GM19452 (cell line): Measurements from ENCODE around the gene HOOK2.

Experiments used
- ATAC-seq: cut with Tn5 transposase; IDR thresholded peaks from one replicate; pipeline ENCODE4 v1.9.1; 2021; ENCODE audit not compliant: unreplicated experiment

Gene HOOK2

DNA sequence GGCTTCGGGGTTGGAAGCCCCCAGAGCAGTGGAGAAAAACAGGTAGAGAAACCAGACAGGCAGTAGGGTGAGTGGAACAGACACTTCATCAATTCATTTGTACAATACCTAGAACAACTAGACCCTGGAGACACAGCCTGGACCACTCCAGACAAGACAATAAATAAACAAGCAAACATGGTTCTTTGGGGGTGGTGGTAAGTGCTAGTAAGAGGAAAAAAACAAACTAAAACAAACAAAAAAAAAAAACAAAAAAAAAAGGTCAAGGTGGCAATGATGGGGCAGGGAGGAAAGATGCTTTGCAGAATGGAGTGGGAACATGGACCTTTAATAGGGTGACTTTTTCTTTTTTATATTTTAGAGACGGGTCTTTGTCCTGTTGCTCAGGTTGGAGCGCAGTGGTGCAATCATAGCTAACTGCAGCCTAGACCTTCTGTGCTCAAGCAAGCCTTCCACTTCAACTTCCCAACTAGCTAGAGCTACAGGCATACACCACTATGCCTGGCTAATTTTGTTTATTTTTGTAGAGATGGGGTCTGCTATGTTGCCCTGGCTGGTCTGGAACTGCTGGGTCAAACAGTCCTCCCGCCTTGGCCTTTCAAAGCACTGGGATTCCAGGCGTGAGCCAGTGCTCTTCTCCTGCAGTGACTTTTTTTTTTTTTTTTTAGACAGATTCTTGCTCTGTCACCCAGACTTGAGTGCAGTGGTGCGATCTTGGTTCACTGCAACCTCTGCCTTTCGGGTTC is 19.0 kb upstream of the HOOK2 start:
- ATAC-seq = no peak

GRCh38 chr19:12793290-12794195 is 18.2 kb upstream of the HOOK2 start:
- peak; percentile 31 for ATAC-seq

DNA sequence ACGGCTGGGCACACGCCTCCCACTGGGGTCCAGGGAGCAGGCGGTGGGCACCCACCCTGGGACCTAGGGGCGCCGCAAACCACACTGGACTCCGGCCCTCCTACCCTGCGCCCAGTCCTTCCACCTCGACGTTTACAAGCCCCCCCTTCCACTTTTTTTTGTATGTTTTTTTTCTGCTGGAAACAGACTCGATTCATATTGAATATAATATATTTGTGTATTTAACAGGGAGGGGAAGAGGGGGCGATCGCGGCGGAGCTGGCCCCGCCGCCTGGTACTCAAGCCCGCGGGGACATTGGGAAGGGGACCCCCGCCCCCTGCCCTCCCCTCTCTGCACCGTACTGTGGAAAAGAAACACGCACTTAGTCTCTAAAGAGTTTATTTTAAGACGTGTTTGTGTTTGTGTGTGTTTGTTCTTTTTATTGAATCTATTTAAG is 17.5 kb upstream of the HOOK2 start:
- no peak for ATAC-seq

DNA sequence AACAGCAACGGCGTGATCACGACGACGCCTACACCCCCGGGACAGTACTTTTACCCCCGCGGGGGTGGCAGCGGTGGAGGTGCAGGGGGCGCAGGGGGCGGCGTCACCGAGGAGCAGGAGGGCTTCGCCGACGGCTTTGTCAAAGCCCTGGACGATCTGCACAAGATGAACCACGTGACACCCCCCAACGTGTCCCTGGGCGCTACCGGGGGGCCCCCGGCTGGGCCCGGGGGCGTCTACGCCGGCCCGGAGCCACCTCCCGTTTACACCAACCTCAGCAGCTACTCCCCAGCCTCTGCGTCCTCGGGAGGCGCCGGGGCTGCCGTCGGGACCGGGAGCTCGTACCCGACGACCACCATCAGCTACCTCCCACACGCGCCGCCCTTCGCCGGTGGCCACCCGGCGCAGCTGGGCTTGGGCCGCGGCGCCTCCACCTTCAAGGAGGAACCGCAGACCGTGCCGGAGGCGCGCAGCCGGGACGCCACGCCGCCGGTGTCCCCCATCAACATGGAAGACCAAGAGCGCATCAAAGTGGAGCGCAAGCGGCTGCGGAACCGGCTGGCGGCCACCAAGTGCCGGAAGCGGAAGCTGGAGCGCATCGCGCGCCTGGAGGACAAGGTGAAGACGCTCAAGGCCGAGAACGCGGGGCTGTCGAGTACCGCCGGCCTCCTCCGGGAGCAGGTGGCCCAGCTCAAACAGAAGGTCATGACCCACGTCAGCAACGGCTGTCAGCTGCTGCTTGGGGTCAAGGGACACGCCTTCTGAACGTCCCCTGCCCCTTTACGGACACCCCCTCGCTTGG is 16.9 kb upstream of the HOOK2 start:
- ATAC-seq = no peak

DNA sequence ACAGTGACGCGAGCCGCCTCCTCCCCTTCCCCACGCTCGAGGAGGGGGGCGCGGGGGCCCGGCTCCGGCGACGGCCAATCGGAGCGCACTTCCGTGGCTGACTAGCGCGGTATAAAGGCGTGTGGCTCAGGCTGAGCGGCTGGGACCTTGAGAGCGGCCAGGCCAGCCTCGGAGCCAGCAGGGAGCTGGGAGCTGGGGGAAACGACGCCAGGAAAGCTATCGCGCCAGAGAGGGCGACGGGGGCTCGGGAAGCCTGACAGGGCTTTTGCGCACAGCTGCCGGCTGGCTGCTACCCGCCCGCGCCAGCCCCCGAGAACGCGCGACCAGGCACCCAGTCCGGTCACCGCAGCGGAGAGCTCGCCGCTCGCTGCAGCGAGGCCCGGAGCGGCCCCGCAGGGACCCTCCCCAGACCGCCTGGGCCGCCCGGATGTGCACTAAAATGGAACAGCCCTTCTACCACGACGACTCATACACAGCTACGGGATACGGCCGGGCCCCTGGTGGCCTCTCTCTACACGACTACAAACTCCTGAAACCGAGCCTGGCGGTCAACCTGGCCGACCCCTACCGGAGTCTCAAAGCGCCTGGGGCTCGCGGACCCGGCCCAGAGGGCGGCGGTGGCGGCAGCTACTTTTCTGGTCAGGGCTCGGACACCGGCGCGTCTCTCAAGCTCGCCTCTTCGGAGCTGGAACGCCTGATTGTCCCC is 16.1 kb upstream of the HOOK2 start, which contains the start of gene JUNB:
Gene JUNB, plus strand, starts transcription at position 142 of the 706 bp plus-strand sequence. Its CDS starts 286 bp downstream, at position 428.
- ATAC-seq = peak; percentile 21

DNA sequence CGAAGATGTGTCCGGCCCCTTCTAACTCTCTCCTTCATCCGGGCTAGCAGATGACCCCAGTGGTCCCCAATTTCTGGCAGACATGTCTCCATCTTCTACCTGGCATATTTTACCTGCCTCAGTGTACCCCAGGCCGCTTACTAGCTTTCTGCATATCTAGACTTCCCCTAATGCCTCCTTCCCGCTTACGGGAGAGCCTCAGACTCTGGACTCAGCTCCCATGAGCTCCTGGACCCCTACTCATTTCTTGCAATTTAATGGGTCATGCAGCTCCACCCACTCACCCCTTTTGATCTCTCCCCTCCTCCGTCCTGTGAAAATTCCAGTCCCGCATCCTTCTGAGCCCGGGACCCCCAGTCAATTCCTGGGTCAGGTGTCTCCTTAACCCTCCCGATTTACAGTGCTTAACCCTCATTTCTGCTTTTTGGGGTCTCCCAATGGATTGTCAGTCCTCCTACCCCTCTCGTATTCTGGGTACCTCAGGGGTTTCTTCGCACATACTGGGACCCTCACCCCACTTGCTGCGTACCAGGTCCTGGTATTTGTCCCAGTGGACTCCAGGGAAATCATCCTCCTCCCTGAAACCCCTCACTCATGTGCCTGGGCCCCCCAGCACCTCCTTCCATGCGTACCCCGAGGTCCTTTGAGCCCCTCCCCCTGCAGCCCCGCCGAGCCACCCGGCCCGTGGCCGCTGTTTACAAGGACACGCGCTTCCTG is 15.4 kb upstream of the HOOK2 start:
- ATAC-seq = no peak

DNA sequence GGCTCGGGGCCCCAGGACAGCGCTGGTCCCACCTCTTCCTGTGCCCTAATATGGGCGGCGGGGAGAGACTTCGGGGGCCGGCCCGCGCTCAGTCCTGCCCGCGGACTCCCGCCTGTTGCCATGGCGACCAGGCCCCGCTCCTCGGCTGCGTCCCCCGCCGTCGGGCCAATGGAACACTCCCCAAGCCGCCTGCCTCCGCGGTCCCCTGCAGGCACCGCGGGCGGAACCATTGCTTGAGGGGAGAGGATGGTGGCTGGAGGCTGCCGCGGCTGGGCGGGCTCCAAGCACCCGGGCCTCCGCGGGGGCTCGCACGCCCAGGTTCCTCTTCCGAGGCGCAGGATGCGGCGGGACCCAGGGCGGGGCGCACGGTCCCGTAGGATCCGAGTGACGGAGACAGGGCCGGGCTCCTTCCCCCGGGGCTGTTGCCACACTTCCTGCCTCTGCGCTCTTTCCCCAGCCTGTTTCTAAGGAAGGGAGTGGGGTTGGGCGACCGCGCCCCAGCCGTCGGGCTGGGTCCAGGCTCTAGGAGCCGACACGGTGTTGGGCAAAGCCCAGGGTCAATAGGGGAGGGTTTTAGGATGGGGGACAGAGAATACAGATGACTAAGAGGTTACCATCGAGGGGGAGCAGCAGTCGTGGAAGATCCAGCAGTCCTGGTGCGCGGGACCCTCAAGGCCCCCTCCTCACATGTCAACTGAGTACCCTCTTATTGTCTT is 14.7 kb upstream of the HOOK2 start:
- peak; percentile 43 for ATAC-seq

GRCh38 chr19:12789098-12789903 is 13.9 kb upstream of the HOOK2 start:
- no peak for ATAC-seq

- ATAC-seq = no peak
Measured at GRCh38 chr19:12788682-12789097, 13.3 kb upstream of the HOOK2 start.

DNA sequence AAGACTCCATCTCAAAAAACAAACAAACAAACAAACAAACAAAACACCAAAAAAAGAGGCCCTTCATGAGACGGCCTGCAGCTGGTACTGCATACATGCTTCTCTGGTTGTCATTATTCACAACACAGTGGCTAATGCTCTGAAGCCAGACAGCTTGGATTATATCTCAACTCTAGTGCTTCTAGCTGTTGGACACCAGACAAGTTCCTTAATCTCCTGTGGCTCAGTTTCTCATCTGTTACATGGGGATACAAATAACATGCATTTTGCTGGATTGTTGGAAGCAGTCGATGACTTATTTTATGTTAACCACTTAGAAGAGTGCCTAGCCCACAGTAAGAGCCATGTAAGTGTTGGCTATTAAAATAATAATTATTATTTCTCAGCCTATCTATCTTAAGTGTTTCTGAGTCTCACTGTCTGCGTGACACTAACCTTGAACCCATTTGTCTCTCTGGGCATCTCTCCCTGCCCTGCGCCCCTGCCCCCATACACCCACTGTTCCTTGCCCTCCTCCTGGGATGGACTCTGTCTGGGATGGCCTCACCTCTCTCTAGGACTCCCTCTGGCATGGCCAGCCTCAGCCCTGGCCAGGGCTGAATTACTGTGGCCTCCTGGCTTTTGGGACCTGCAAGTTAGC is 12.8 kb upstream of the HOOK2 start:
- ATAC-seq = no peak

DNA sequence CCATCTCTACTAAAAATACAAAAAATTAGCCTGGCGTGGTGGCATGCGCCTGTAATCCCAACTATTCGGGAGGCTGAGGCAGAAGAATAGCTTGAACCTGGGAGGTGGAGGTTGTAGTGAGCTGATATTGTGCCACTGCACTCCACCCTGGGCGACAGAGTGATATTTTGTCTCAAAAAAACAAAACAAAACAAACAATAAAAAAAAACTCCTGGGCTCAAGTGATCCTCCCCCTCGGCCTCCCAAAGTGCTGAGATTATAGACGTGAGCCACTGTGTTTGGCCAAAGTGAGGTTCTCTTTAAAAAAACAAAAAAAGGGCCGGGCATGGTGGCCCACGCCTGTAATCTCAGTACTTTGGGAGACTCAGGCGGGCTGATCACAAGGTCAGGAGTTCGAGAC is 12.1 kb upstream of the HOOK2 start:
- no peak for ATAC-seq

- no peak for ATAC-seq
Measured at GRCh38 chr19:12786952-12787351, 11.6 kb upstream of the HOOK2 start.

GRCh38 chr19:12786141-12786870 is 11.0 kb upstream of the HOOK2 start:
- ATAC-seq = no peak

GRCh38 chr19:12785431-12786031 is 10.2 kb upstream of the HOOK2 start:
- no peak for ATAC-seq

GRCh38 chr19:12784871-12785430 is 9.6 kb upstream of the HOOK2 start:
- no peak for ATAC-seq

DNA sequence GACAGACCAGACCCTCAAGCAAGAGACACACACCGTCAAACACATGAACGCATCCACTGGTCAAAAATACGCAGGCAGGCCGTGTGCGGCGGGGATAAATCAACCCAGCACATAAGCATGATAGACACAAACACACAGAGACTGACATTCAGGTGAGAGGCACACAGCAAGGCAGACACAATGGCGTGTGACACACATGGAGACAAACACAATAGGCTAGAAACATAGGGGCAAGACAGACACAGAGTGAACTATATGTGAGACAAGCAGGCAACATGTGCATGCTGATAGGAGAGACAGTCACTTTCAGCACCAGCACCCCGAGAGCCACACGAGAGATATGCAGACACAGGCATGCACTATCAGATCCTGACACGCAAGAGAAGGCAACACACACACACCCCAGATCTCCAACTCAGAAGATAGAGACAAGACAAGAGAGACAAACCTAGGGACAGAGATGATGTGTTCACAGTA is 9.1 kb upstream of the HOOK2 start:
- ATAC-seq = no peak
